ENCODE measurements around the gene IMPG2. TPM values are rescaled to one million over a fixed set of nuclear protein-coding genes. Genes with fewer than 3 reads are reported as not detected.

Gene IMPG2
- total RNA-seq, 1 experiment from 2014 or later, result 0.50 TPM

- CTCF ChIA-PET, result no interaction called here
- H3K9me3 Mint-ChIP-seq (ENCODE audit: low read depth, unreplicated experiment), result peaks cover 4% of the 10 kb centered on the region
- intact Hi-C loops (cut with micrococcal nuclease; ENCODE audit: unreplicated experiment), result no loop called here
- no peaks in the 10 kb centered on the region for H3K27me3 Mint-ChIP-seq (ENCODE audit: unreplicated experiment)
- no TSS peak for BruUV-seq (replicated peaks)
- no peak for DNase-seq
- H3K27ac Mint-ChIP-seq (ENCODE audit: unreplicated experiment), result no peak overlapping the region
- no peaks in the 10 kb centered on the region for H3K36me3 Mint-ChIP-seq (ENCODE audit: insufficient read depth, unreplicated experiment)
- TF ChIP-seq CTCF (IDR thresholded peaks at IDR 0.05; ENCODE audit: unreplicated experiment), result no peak
- H3K4me1 Mint-ChIP-seq (ENCODE audit: low read depth, unreplicated experiment), result no peaks in the 10 kb centered on the region
- no peak overlapping the region for H3K4me3 Mint-ChIP-seq (ENCODE audit: low read depth, unreplicated experiment)
These were observed 100.4 kb downstream of the IMPG2 start for GRCh38 chr3:101219842-101220560.

- H3K27ac Mint-ChIP-seq (ENCODE audit: unreplicated experiment), result no peak overlapping the region
- CTCF ChIA-PET, result no interaction called here
- no peak for TF ChIP-seq CTCF (IDR thresholded peaks at IDR 0.05; ENCODE audit: unreplicated experiment)
- H3K4me3 Mint-ChIP-seq (ENCODE audit: low read depth, unreplicated experiment), result no peak overlapping the region
- H3K4me1 Mint-ChIP-seq (ENCODE audit: low read depth, unreplicated experiment), result no peaks in the 10 kb centered on the region
- BruUV-seq (replicated peaks), result no TSS peak
- intact Hi-C loops (cut with micrococcal nuclease; ENCODE audit: unreplicated experiment), result no loop called here
- DNase-seq, result no peak
- no peaks in the 10 kb centered on the region for H3K36me3 Mint-ChIP-seq (ENCODE audit: insufficient read depth, unreplicated experiment)
- H3K9me3 Mint-ChIP-seq (ENCODE audit: low read depth, unreplicated experiment), result peaks cover 4% of the 10 kb centered on the region
- H3K27me3 Mint-ChIP-seq (ENCODE audit: unreplicated experiment), result no peaks in the 10 kb centered on the region
These were observed 102.7 kb downstream of the IMPG2 start for GRCh38 chr3:101217472-101218245.

- DNase-seq, result no peak
- intact Hi-C loops (cut with micrococcal nuclease; ENCODE audit: unreplicated experiment), result no loop called here
- Mint-ChIP-seq H3K4me3 (ENCODE audit: low read depth, unreplicated experiment) (no peak overlapping the region), H3K27me3 (ENCODE audit: unreplicated experiment) (no peaks in the 10 kb centered on the region), H3K36me3 (ENCODE audit: insufficient read depth, unreplicated experiment) (no peaks in the 10 kb centered on the region), H3K27ac (ENCODE audit: unreplicated experiment) (no peak overlapping the region), H3K9me3 (ENCODE audit: low read depth, unreplicated experiment) (peaks cover 4% of the 10 kb centered on the region), H3K4me1 (ENCODE audit: low read depth, unreplicated experiment) (no peaks in the 10 kb centered on the region)
- CTCF ChIA-PET, result no interaction called here
- TF ChIP-seq CTCF (IDR thresholded peaks at IDR 0.05; ENCODE audit: unreplicated experiment), result no peak
- BruUV-seq (replicated peaks), result no TSS peak
These were observed 103.5 kb downstream of the IMPG2 start for GRCh38 chr3:101216710-101217465.

- no TSS peak for BruUV-seq (replicated peaks)
- no peak for DNase-seq
- no peak for TF ChIP-seq CTCF (IDR thresholded peaks at IDR 0.05; ENCODE audit: unreplicated experiment)
- Mint-ChIP-seq H3K9me3 (ENCODE audit: low read depth, unreplicated experiment) (no peaks in the 10 kb centered on the region), H3K27ac (ENCODE audit: unreplicated experiment) (no peak overlapping the region), H3K36me3 (ENCODE audit: insufficient read depth, unreplicated experiment) (no peaks in the 10 kb centered on the region), H3K4me1 (ENCODE audit: low read depth, unreplicated experiment) (no peaks in the 10 kb centered on the region), H3K27me3 (ENCODE audit: unreplicated experiment) (no peaks in the 10 kb centered on the region), H3K4me3 (ENCODE audit: low read depth, unreplicated experiment) (no peak overlapping the region)
- intact Hi-C loops (cut with micrococcal nuclease; ENCODE audit: unreplicated experiment), result loop anchor here (5.0 kb wide), 1 partner anchor 170 kb away; no protein-coding TSS in a partner anchor
- CTCF ChIA-PET, result no interaction called here
These were observed 107.6 kb downstream of the IMPG2 start for GRCh38 chr3:101212730-101213129.

Measured in Calu3 (cell line).